Measurements from ENCODE around the gene CTTN.

GRCh38 chr11:70429428-70429705 lies 31.0 kb downstream of the CTTN start:
- TF ChIP-seq, protein P1, sequence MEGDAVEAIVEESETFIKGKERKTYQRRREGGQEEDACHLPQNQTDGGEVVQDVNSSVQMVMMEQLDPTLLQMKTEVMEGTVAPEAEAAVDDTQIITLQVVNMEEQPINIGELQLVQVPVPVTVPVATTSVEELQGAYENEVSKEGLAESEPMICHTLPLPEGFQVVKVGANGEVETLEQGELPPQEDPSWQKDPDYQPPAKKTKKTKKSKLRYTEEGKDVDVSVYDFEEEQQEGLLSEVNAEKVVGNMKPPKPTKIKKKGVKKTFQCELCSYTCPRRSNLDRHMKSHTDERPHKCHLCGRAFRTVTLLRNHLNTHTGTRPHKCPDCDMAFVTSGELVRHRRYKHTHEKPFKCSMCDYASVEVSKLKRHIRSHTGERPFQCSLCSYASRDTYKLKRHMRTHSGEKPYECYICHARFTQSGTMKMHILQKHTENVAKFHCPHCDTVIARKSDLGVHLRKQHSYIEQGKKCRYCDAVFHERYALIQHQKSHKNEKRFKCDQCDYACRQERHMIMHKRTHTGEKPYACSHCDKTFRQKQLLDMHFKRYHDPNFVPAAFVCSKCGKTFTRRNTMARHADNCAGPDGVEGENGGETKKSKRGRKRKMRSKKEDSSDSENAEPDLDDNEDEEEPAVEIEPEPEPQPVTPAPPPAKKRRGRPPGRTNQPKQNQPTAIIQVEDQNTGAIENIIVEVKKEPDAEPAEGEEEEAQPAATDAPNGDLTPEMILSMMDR (IDR thresholded peaks at IDR 0.05) = no peak
- no peak for TF ChIP-seq POLR2A (IDR thresholded peaks at IDR 0.05)

Measured in testis (tissue), 2 donors.